HepG2 (cell line): ENCODE results near the gene METTL26. TPM values are rescaled to one million over a fixed set of nuclear protein-coding genes. Genes with fewer than 3 reads are reported as not detected.
A peak's percentile ranks its signal among the peaks of the same experiment; 100 is the strongest.

Experiments used
- CAMTA2 ChIP-seq: sonication (generic); formaldehyde crosslinking; IDR thresholded peaks from 2 replicates; pipeline ENCODE4 v1.4.0; 2020; ENCODE audit warnings: mild to moderate bottlenecking, missing genetic modification reagents, borderline replicate concordance
- JUN ChIP-seq: sonication (generic); formaldehyde crosslinking; IDR thresholded peaks from 2 replicates; pipeline ENCODE4 v1.4.0; 2020; ENCODE audit warnings: mild to moderate bottlenecking, missing genetic modification reagents
- POLR2A ChIP-seq, 2 experiments: IDR thresholded peaks; 2 replicates each; pipeline ENCODE4 v1.6.1; 2011; ENCODE audit warnings: low read depth in 2 of 2, low read length in 2 of 2, mild to moderate bottlenecking in 1 of 2, moderate library complexity in 1 of 2; ENCODE audit not compliant: insufficient read depth in 1 of 2
- RBM39 ChIP-seq: fragments of 200-400 bp; formaldehyde crosslinking; IDR thresholded peaks from one replicate; pipeline ENCODE4 v1.6.1; 2018; ENCODE audit warnings: antibody characterized with exemption, mild to moderate bottlenecking, low read depth, low read length; ENCODE audit not compliant: poor library complexity, severe bottlenecking
- SOX5 ChIP-seq: IDR thresholded peaks from 2 replicates; pipeline ENCODE4 v1.6.1; 2016; ENCODE audit warnings: borderline replicate concordance
- SP4 ChIP-seq: sonication (generic); formaldehyde crosslinking; IDR thresholded peaks from 2 replicates; pipeline ENCODE4 v1.8.1; 2023; ENCODE audit warnings: mild to moderate bottlenecking, missing genetic modification reagents
- THAP11 ChIP-seq: IDR thresholded peaks from 2 replicates; pipeline ENCODE4 v1.6.1; 2016; ENCODE audit warnings: missing biosample characterization, missing genetic modification reagents
- ZNF432 ChIP-seq: sonication (generic); formaldehyde crosslinking; IDR thresholded peaks from 2 replicates; pipeline ENCODE4 v1.5.0; 2020; ENCODE audit warnings: missing genetic modification reagents, mild to moderate bottlenecking, borderline replicate concordance
- ZNF589 ChIP-seq: sonication (generic); formaldehyde crosslinking; conservative IDR thresholded peaks from 2 replicates; pipeline ENCODE4 v1.8.0; 2022; ENCODE audit warnings: mild to moderate bottlenecking, moderate library complexity, missing genetic modification reagents
- ZNF749 ChIP-seq: sonication (generic); formaldehyde crosslinking; IDR thresholded peaks from 2 replicates; pipeline ENCODE4 v1.8.0; 2022; ENCODE audit warnings: mild to moderate bottlenecking, missing genetic modification reagents, moderate library complexity, borderline replicate concordance
- ZNF792 ChIP-seq: IDR thresholded peaks from 2 replicates; pipeline ENCODE4 v1.6.1; 2016
- ZNF883 ChIP-seq: sonication (generic); formaldehyde crosslinking; IDR thresholded peaks from 2 replicates; pipeline ENCODE4 v1.5.1; 2020; ENCODE audit warnings: mild to moderate bottlenecking, missing genetic modification reagents; ENCODE audit errors: not compliant biosample characterization
- polyA plus RNA-seq, 8 experiments: library from polyadenylated mRNA; depleted of rRNA in 3 of 8; stranded (reverse) in 7 of 8; unstranded in 1 of 8; fragments of >200 nt; fragmentation: Illumina TruSeq in 4 of 8; extraction: Trizol in 4 of 8; gene quantifications; 2 replicates each; pipeline versions ENCODE4 v1.2.1 to v1.2.3, GENCODE V29; 2011 to 2016; ENCODE audit warnings: low read depth in 4 of 8, missing spikeins in 1 of 8, mixed read lengths in 1 of 8; ENCODE audit not compliant: insufficient read depth in 1 of 8
- total RNA-seq, 5 experiments: library from RNA; depleted of rRNA; stranded (reverse); fragments of >200 nt; fragmentation: Illumina TruSeq; extraction: Trizol; gene quantifications; 2 replicates each; pipeline ENCODE4 v1.2.3, GENCODE V29; 2016; ENCODE audit warnings: low read depth in 1 of 5
- TF ChIP-seq, protein P1 (sequence below): sonication (generic); formaldehyde crosslinking; IDR thresholded peaks from 2 replicates; pipeline ENCODE4 v1.4.0; 2020; ENCODE audit warnings: missing genetic modification reagents
- TF ChIP-seq, protein P2 (sequence below): sonication (generic); formaldehyde crosslinking; IDR thresholded peaks from 2 replicates; pipeline ENCODE4 v1.4.0; 2020; ENCODE audit warnings: missing genetic modification reagents, borderline replicate concordance
- TF ChIP-seq, protein P3 (sequence below): sonication (generic); formaldehyde crosslinking; IDR thresholded peaks from 2 replicates; pipeline ENCODE4 v1.4.0; 2020; ENCODE audit warnings: missing genetic modification reagents
- TF ChIP-seq, protein P4 (sequence below): sonication (generic); formaldehyde crosslinking; IDR thresholded peaks from 2 replicates; pipeline ENCODE4 v1.4.0; 2020; ENCODE audit warnings: missing genetic modification reagents

The METTL26 gene
- total and polyA plus RNA-seq, 2 of the 13 experiments (the other 11 are each of a cell fraction or from before 2014, with no cell fraction given), result 65.5 to 70.1 TPM

DNA sequence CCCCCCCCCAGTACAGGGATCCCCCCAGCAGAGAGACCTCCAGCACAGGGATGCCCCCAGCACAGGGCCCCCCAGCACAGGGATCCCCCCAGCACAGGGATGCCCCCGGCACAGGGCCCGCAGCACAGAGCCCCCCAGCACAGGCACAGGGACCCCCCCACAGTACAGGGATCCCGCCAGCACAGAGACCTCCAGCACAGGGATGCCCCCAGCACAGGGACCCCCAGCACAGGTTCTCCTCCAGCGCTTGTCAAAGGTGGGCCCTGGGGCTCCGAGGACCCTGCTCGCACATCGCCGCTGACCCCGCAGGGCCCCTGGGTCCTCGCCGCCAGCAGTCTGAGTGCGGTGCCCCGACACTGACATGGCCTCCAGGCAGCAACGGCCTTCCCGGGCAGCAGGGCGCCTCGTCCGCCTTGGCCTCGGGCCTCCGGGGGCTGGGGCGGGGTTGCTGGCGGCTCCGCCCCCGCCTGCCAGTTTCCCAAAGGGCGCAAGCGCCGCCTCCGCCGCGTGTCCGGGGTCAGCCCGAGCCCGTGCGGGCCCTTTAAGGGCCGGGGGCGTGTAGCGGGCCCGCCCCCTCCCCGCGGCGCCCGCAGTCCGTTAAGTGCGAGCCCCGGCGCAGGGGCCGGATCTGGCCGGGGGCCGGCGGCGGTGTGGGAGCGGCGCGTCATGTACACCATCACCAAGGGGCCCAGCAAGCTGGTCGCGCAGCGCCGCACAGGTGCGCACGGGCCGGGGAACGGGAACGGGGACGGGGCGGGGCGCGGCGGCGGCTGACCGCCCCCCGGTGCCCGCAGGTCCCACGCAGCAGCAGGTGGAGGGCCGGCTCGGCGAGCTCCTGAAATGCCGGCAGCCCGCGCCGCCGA, 5.5 kb upstream of the METTL26 start, which contains the start of gene MCRIP2 (continued):
- no peak for TF ChIP-seq JUN (CRISPR knock-in tag)
- no peak for TF ChIP-seq ZNF749
- TF ChIP-seq ZNF792 (CRISPR knock-in tag), result peak; percentile 46; the same call in 1 of the 2 replicates
- TF ChIP-seq, protein P1, sequence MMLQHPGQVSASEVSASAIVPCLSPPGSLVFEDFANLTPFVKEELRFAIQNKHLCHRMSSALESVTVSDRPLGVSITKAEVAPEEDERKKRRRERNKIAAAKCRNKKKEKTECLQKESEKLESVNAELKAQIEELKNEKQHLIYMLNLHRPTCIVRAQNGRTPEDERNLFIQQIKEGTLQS (CRISPR knock-in tag), result peak; percentile 41; the same call in 1 of the 2 replicates
- peak; percentile 82 for TF ChIP-seq SP4 (CRISPR knock-in tag)
- peak; percentile 7 for TF ChIP-seq ZNF883 (CRISPR knock-in tag)
- TF ChIP-seq SOX5 (CRISPR knock-in tag), result peak; percentile 32; the same call in 1 of the 2 replicates
- no peak for TF ChIP-seq ZNF432 (CRISPR knock-in tag)
- peak; percentile 52 to 96 for TF ChIP-seq POLR2A (IDR thresholded peaks at IDR 0.05; ENCODE audit: insufficient read depth in 1 of 2, low read depth in 2 of 2, low read length in 2 of 2)
- TF ChIP-seq THAP11, result 0 out of 2 replicates have a peak, but pooled peaks have one; percentile 41
- peak; percentile 86 for TF ChIP-seq ZNF589
- TF ChIP-seq, protein P2, sequence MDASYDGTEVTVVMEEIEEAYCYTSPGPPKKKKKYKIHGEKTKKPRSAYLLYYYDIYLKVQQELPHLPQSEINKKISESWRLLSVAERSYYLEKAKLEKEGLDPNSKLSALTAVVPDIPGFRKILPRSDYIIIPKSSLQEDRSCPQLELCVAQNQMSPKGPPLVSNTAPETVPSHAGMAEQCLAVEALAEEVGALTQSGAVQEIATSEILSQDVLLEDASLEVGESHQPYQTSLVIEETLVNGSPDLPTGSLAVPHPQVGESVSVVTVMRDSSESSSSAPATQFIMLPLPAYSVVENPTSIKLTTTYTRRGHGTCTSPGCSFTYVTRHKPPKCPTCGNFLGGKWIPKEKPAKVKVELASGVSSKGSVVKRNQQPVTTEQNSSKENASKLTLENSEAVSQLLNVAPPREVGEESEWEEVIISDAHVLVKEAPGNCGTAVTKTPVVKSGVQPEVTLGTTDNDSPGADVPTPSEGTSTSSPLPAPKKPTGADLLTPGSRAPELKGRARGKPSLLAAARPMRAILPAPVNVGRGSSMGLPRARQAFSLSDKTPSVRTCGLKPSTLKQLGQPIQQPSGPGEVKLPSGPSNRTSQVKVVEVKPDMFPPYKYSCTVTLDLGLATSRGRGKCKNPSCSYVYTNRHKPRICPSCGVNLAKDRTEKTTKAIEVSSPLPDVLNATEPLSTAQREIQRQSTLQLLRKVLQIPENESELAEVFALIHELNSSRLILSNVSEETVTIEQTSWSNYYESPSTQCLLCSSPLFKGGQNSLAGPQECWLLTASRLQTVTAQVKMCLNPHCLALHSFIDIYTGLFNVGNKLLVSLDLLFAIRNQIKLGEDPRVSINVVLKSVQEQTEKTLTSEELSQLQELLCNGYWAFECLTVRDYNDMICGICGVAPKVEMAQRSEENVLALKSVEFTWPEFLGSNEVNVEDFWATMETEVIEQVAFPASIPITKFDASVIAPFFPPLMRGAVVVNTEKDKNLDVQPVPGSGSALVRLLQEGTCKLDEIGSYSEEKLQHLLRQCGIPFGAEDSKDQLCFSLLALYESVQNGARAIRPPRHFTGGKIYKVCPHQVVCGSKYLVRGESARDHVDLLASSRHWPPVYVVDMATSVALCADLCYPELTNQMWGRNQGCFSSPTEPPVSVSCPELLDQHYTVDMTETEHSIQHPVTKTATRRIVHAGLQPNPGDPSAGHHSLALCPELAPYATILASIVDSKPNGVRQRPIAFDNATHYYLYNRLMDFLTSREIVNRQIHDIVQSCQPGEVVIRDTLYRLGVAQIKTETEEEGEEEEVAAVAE, result peak; percentile 60; the same call in 1 of the 2 replicates
- peak; percentile 19 for TF ChIP-seq RBM39
- TF ChIP-seq CAMTA2 (CRISPR knock-in tag), result 0 out of 2 replicates have a peak, but pooled peaks have one; percentile 84
- TF ChIP-seq, protein P3, sequence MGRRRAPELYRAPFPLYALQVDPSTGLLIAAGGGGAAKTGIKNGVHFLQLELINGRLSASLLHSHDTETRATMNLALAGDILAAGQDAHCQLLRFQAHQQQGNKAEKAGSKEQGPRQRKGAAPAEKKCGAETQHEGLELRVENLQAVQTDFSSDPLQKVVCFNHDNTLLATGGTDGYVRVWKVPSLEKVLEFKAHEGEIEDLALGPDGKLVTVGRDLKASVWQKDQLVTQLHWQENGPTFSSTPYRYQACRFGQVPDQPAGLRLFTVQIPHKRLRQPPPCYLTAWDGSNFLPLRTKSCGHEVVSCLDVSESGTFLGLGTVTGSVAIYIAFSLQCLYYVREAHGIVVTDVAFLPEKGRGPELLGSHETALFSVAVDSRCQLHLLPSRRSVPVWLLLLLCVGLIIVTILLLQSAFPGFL (CRISPR knock-in tag), result no peak
- TF ChIP-seq, protein P4, sequence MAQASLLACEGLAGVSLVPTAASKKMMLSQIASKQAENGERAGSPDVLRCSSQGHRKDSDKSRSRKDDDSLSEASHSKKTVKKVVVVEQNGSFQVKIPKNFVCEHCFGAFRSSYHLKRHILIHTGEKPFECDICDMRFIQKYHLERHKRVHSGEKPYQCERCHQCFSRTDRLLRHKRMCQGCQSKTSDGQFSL (CRISPR knock-in tag), result peak; percentile 70; the same call in 1 of the 2 replicates
